NCI-H187 (cell line): ENCODE measurements around the gene B3GAT1.

Experiments used
- DNase-seq, 2 experiments: peaks; one replicate each; lab custom pipeline; 2025; lab: John Stamatoyannopoulos, UW

The B3GAT1 gene

DNA sequence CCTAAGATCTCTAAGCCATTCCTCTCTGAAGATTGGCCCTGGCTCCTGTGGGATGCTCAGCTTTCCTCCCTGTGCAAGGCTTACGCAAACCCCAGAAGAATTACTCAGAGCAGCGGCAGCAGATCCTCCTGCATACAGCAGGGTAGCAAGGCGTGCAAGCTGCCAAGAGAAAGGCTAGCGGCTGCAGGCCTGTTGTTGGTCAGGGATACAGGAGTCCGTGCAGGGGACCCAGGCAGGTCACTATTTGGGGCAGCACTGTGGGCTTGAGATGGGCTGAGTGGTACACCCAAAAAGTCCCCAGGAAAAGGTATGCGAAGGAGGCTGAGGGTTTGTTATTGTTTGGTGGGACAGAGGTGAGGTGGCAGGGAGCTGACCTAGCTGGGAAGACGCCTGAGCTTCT, 78.7 kb downstream of the B3GAT1 start:
- no peak for DNase-seq

DNA sequence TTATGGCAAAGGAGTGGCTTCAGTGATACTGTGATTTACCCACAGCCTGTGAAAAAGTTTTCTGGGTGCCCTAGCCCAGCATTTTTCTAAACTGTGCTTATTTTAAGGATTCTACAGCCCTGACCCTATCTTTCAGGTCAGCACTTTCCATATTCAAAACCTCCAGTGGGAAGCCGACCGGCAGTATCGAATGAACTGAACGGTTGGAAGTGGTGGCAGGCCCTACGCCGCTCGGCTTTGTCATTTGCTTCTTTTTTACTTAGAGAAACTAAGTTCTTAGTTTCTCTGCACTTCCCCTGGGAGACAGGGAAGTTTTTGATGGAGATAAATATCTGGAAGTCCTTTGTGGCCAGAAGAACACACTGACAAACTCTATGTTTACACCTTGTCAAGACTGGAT, 79.3 kb downstream of the B3GAT1 start:
- DNase-seq: no peak

GRCh38 chr11:134332189-134332631, 79.8 kb downstream of the B3GAT1 start:
- no peak for DNase-seq

- DNase-seq: peak; percentile 55 to 61
Measured at GRCh38 chr11:134331354-134332188, 80.5 kb downstream of the B3GAT1 start, which contains the start of gene GLB1L2. Gene GLB1L2 (plus strand): TSS chr11:134331988. CDS start chr11:134332062, 74 bp downstream.

DNA sequence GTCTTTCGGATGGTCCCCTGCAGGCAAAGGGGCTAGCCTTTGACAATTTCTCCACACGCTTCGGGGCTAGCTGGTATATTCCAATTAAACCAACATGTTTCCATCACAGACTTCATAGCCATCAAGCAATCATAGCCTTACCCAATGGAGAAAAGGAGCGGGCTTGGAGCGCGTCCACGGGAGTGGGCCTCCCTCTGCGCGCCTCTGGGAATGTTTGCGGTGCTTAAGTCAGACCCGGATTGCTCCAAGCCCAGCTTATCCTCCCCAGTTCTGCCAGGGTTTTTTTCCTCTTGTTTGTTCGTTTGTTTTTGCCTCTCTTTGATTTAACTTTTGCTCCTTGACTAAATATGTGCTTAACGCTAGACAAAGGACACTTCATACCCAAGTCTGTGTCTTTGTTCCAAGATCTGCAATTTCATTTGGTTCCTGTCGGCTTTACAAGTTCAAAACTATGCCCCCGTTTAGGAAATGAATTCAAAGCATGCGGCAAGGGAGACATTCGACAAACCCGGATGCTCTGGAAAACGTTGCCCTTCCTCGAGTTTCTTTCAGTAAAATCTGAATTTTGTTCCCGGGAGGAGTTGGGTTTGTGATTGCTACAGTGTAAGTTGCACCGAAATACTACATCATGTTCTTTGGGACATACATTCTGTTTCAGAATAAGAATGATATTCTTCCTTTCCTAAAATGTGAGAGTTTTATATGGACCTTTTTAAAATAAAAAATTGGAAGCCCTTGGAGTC, 81.3 kb downstream of the B3GAT1 start:
- DNase-seq: no peak
